Left lobe of liver (tissue), 2 donors: ENCODE data around the gene CYP2S1. TPM values are rescaled to one million over a fixed set of nuclear protein-coding genes. Genes with fewer than 3 reads are reported as not detected.

Experiments
- ATAC-seq: fragments of 200-7000 bp; cut with Tn5 transposase; one replicate; pipeline ENCODE4 v1.9.1; 2020; ENCODE audit warnings: mild to moderate bottlenecking, moderate library complexity
- DNase-seq: peaks from one replicate; pipeline ENCODE4 v3.0.0-alpha.2; 2020; ENCODE audit warnings: low spot score
- total RNA-seq: library from RNA; stranded (reverse); gene quantifications from one replicate; pipeline ENCODE4 v1.2.1, GENCODE V29; 2021
- donor health status: DM: no; HTN: no; CAD: no; lungs with moderate emphysema.
- donor health status: DM: no; HTN: yes; CAD: no.

Gene CYP2S1
- total RNA-seq, 1 donor from 2014 or later, result 2.1 TPM

- DNase-seq, result no peak
- ATAC-seq, result no peak
Measured at GRCh38 chr19:41194157-41194552, 1.1 kb downstream of the CYP2S1 start.

- ATAC-seq, result peak; percentile 21
- no peak for DNase-seq
Measured at GRCh38 chr19:41195675-41196497, 2.9 kb downstream of the CYP2S1 start.

- ATAC-seq (no peak), DNase-seq (no peak)
Measured at GRCh38 chr19:41198559-41198958, 5.5 kb downstream of the CYP2S1 start.

- no peak for DNase-seq
- no peak for ATAC-seq
Measured at GRCh38 chr19:41203371-41203770, 10.4 kb downstream of the CYP2S1 start.

GRCh38 chr19:41204338-41204737, 11.3 kb downstream of the CYP2S1 start:
- peak; percentile 100 for ATAC-seq
- peak; percentile 81 for DNase-seq

- ATAC-seq (no peak), DNase-seq (no peak)
Measured at GRCh38 chr19:41205995-41206394, 13.0 kb downstream of the CYP2S1 start.

GRCh38 chr19:41206456-41206855, 13.4 kb downstream of the CYP2S1 start:
- no peak for ATAC-seq
- DNase-seq, result no peak

- no peak for ATAC-seq
- no peak for DNase-seq
Measured at GRCh38 chr19:41206926-41207750, 14.1 kb downstream of the CYP2S1 start.

- no peak for ATAC-seq
- no peak for DNase-seq
Measured at GRCh38 chr19:41214161-41214560, 21.1 kb downstream of the CYP2S1 start.

- ATAC-seq, result no peak
- no peak for DNase-seq
Measured at GRCh38 chr19:41217741-41218140, 24.7 kb downstream of the CYP2S1 start.

- no peak for ATAC-seq
Measured at GRCh38 chr19:41218249-41218614, 25.2 kb downstream of the CYP2S1 start.

GRCh38 chr19:41218615-41219507, 25.8 kb downstream of the CYP2S1 start, which contains the start of gene AXL:
Gene AXL (plus strand): TSS chr19:41219223. CDS start chr19:41219393, 170 bp downstream.
- DNase-seq (no peak), ATAC-seq (peak; percentile 60)

More at GRCh38 chr19:41218249-41218614, 25.2 kb downstream of the CYP2S1 start:
- DNase-seq, result no peak

GRCh38 chr19:41219924-41220567, 27.0 kb downstream of the CYP2S1 start:
- no peak for DNase-seq

GRCh38 chr19:41220811-41221210, 27.8 kb downstream of the CYP2S1 start:
- ATAC-seq (no peak), DNase-seq (no peak)

More at GRCh38 chr19:41219924-41220567, 27.0 kb downstream of the CYP2S1 start:
- ATAC-seq, result no peak

GRCh38 chr19:41221514-41222205, 28.6 kb downstream of the CYP2S1 start:
- ATAC-seq (no peak), DNase-seq (no peak)

GRCh38 chr19:41222240-41222639, 29.2 kb downstream of the CYP2S1 start:
- no peak for DNase-seq
- no peak for ATAC-seq

GRCh38 chr19:41223431-41224234, 30.6 kb downstream of the CYP2S1 start:
- ATAC-seq, result no peak

GRCh38 chr19:41224632-41225031, 31.6 kb downstream of the CYP2S1 start:
- ATAC-seq (no peak), DNase-seq (no peak)

More at GRCh38 chr19:41223431-41224234, 30.6 kb downstream of the CYP2S1 start:
- no peak for DNase-seq
